HG03521 (cell line): ENCODE measurements around the gene SLC23A2.

Experiments used
- ATAC-seq: cut with Tn5 transposase; IDR thresholded peaks from one replicate; pipeline ENCODE4 v1.9.1; 2021; ENCODE audit warnings: mild to moderate bottlenecking, moderate library complexity; ENCODE audit not compliant: unreplicated experiment

Gene SLC23A2

DNA sequence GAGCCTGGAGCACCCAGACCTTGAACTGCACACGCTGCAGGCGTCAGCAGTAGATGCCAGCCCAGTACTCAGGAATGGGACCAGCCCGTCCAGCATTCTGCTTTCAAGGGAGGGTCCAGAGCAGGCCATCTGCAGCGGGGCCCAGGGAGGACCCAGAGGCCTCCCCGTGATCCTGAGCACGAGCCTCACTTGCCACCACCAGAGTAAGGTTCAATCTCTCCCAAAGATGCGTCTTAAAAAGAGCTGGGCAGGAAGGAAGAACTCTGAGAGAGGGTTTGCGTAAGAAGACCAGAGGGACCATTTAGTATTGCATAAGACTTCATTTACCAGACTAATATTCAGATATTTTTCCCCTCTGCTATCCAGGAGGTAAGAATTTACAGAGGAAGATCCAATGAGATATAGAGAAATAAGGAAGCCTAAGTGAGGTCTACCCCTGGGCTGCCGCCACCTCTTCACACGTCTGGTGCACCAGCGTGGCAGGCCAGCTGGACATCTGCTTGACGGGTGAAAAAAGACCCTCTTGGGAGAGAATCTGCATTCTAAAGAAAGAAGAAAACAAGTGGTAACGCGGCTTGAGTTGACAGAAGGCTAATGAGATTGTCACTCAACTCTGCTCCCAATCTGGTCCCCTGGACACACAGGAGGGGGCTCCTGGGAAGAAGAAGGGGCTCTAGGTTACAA is 172.3 kb downstream of the SLC23A2 start:
- no peak for ATAC-seq

DNA sequence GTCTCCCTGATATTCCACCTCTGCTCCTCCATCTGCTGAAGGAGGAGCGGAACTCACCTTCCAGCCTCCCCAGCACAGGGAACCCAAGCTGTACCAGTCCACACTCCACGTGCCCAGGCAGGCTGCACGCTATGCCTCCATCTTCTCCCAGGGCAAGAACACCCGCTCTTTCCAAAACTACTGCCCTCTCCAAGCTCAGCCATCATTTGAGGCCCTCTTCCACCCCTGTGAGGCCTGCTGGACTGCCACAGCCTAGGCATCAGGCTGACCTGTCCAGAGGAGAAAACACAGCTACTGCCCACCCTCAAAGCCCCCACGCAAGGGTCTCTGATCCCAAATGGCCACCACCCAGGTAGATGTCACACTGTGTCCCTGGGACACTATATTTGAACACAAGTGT is 179.7 kb downstream of the SLC23A2 start:
- no peak for ATAC-seq

DNA sequence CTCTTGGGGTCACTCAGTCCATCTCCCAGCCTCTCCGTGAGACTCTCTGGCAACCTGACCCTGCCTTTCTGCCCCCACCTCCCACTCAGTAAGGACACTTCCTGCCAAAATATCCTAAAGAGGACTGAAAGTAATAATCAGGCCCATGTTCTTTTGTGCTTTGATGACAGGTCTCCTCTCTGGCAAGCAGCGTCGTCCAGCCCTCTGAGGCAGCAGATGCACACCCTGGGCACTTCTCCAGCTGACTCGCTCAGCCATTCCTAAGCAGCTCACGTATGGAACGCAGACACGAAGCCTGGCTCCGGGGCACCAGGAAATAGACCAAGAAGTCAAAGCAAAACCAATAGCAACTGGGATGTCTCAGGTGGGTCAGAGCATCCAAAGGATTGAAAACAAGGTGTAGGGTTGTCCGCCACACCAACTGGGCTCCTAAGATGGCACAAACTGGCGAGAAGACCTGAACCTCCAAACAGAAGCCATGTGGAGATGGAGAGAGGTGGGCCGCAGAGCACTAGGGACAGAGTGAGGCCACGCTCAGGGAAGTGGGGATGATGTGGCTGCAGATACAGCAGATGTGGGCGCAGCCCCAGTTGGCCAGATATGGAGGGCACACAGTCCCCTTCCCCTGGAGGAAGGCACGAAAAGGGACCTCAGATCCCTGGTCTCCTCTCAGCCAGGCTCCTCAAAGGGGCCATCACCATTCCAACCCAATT is 180.3 kb downstream of the SLC23A2 start:
- ATAC-seq, result no peak

DNA sequence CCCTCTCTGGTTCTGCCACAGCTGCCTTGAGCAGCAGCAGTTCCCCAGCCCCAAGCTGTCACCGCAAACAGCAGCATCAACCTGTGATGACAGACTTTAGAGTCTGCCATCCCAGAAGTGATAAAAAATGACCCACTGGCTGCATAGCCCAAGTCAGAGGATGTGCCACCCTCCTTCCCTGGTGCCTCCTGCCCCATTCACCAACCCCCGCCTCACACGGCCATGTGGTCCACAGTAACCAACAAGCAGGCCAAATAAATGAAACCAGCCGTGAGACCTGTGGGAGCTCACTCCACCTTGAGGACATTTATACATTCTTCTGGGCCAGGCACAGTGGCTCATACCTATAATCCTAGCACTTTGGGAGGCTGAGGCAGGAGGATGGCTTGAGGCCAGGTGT is 181.4 kb downstream of the SLC23A2 start:
- ATAC-seq, result no peak

DNA sequence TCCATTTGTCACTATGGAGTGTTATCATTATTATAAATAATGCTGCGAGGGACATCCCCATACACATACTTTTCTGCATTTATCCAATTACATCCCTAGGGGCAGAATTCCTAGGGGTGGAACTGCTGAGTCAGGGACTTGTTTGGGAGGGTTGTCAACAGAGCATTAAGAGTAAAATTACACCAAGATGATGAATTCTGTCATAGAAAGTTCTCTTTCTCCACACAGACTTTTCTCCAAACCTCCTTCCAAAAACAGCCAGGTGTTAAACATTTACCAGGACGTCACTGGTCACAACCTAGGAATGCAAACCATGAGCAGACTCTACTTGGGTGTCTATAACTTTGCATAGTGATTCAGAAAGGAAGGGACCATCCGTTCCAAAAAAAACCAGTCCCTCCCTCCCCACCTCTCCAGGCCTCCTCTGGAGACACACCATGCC is 184.1 kb downstream of the SLC23A2 start:
- no peak for ATAC-seq

DNA sequence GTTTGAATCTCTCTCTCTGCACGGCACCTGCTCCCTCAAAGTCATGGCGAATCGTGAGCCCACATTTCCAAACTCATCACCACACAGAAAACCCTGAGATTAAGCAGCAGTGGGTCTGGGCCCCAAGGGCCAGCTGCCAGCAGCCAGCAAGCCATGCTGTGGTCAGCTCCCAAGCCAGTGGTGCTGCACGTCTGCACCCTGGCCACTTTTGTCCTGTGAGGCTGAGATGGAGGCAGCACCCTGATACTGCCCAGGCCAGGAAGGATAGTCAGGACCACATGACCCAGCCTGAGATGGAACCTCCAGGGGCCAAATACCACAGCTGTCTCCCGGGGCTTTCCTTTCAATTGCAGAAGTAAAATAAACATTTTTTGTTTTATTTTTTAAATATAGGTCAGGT is 185.7 kb downstream of the SLC23A2 start:
- ATAC-seq, result no peak

DNA sequence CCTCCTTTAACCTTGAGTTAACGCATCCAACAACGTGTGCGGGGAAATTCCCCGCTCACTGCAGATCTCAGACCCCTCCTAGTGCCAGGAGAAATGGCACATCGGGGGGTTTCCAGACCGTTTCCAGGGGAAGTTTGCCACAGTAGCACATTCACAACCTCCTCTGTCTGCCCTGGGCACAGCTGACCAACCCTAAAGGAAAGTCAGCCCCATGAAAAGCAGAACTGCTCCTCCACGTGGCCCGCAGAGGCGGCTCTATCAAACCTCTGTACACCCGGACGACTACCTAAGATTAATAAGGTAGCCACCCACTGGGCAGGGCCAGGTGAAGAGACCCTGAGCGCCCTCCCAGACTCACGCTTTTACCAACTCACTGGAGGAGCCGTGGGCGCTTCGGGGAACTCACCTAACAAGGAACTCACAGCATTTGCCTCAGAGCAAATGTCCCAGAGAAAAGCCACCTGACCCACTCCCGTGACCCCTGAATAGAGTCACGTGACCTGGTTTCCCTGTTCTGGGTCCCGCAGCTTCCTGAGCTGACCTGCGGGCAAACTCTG is 186.5 kb downstream of the SLC23A2 start:
- ATAC-seq, result peak; percentile 47

DNA sequence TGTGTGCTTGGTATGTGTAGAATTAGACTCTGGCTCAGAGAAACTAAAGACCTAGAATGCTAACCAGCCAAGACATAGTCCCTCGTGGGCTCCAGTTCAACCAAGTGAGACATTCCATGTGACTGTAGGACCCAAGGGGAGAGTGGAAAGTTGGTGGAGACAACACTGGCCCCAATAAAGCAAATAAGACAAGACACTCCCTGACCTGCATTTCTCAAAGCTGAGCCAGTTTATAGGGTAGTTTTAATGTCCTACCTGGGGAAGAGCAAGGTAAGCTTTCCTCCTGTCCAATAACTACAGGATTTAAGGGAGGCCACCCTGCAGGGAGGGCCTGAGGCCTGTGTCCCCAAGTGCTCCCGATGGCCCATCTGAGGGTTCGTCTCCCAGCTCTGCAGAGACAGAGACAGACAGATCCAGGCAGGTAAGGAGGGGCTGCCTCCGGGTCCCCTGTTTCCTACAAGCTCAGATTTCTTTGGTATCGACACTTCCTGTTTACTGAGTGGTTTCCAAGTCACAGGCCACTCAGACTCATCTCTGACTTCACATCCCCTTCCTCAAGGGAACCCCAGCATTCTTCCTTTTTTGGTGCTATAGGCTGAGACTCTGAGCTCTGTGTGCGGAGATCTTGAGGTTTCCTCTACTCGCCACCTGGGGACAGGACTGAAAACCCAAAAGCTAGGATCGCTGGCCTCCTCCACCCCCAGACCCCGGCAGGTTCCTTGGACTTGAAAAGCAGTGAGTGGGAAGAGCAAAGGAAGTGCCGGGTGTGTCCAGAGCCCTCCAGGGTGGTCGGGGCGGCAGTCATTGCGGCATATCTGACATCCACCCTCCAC is 187.2 kb downstream of the SLC23A2 start:
- peak; percentile 33 for ATAC-seq

DNA sequence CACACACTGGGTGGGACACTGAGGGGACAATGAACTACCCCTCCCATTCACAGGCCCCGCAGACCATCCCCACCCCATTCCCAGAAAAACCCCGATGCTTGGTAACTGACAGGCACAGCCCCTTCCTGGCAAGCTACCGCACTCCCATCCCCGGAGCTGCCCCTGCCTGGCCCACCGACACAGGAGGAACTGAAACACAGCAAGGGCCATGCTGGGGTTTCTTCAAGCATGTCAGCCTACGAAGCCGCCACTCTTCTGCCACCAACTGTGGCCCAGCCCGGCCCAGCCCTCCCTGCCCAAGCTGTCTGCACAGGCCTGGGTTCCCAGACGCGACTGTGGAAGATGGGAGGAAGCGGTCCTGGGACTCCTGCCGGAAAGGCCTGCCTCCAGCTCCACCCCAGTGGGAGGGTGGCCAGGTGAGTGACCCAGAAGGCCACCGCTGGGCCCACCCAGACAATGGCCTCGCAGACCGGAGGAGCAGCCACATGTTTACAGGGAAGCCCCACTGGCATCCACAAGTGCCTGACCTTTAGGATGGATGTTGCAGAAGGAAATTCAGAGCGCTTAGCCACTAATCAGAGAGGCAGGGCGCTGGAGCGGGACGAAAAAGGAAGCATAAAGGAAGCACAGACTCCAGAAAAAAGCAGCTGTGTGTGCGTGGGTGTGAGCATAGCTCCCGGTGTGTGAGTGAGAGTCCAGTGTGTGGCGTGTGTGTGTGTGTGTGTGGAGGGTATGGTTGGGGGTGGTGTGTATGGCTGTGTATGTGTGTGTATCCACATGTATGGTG is 188.0 kb downstream of the SLC23A2 start:
- peak; percentile 36 for ATAC-seq

DNA sequence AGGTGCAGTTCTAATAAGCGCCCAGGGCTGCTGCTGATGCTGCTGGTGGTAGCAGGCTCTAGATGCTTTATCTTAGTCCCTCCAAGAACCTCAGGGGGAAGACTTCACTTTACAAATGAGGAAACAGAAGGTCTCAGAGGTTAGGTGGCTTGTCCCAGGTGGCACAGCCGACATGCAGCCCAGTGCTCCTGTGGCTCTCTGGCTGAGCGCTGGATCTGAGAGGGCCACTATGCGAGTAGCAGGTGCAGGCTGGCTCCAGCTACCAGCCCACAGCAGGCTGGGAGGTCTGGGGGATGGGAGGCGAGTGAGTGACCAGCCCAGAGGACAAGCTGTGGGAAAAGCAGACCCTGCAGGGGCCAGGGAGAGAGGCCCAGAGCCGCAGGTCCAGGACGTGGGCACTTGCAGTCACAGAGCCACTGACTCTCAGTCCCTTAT is 188.7 kb downstream of the SLC23A2 start:
- peak; percentile 11 for ATAC-seq

DNA sequence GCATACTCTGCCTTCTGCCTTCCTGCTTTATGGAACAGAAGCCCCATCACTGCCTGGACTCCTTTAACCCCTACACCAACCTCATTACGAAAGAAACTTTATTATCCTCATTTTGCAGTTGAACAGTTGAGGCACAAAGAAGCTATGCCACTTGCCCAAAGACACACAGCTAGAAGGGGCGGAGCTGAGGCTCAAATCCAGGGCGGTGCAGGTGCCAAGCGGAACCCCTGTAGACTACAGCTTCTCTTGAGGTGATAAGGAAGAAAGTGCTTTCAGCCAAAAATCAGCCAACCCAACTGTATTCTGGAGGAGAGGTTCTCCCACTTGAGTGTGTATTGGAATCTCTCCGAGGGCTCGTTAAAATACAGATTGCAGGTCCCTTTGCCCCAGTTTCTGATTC is 189.1 kb downstream of the SLC23A2 start:
- no peak for ATAC-seq

DNA sequence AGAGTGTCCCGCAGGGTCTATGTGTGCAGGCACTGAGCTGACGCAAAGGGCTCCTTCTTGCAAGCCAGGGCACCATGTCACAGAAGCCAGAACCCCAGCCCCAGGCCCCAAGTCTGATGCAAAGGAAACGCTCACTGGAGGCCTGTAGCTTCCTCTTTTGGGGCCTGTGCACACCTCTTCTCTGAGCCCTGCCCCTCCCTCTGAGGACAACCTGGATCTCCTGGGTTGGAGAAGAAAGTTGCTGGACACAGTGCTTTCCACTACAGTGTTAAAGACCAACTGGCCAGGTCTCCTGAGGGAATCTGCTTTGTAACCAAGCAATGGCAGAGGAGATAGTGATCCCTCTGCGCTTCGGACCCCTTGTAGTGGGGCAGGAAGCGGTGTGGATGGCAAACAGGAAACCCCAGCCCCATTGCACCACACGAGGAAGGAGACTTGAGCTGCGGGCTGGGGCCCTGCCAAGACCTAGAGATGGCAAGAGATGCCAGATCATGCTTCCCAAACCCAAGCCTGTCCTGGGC is 189.6 kb downstream of the SLC23A2 start:
- ATAC-seq, result no peak

DNA sequence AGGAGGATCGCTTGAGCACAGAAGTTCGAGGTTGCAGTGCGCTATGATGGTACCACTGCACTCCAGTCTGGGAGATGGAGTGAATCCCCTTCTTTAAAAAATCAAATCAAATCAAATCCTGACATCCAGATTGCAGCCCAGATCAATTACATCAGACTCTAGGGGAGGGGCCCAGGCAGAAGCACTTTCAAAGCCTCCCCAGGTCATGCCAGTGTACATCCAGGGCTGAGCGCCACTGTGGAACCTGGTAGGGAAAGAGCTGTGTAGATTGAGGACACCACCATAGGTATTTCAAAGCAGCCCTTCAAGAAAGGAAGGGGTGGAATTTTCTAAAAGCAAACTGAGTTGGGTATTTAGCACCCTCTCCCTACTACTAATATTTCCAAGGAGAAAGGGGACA is 190.1 kb downstream of the SLC23A2 start:
- ATAC-seq, result no peak

DNA sequence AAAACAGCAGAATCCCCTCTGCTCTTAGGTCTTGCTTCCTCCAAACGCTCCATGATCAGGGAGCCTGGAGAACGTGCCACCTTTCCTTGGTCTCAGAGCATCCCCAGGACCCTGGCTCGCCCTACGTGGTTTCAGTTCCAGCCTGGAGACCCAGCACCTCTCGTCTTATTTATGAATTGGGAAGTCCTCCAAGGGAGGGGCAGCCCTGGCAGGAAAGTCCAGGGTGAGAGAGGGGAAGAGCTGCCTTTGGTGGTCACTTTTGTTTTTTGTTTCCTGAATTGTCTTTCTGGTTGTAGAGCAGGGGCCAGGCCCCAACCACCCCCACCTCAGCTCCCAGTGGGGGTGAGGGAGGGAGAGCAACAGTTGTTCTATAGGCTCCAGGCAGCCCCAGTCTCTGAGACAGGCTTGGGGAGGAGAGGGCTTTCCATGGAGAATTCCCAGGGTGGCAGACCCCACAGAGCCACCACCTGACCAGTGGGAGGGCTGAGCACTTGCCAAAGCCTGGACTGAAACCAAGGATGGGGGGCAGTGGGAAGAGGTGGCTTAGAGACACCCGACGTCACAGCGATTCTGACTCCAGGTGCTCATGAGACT is 190.8 kb downstream of the SLC23A2 start:
- ATAC-seq, result no peak

DNA sequence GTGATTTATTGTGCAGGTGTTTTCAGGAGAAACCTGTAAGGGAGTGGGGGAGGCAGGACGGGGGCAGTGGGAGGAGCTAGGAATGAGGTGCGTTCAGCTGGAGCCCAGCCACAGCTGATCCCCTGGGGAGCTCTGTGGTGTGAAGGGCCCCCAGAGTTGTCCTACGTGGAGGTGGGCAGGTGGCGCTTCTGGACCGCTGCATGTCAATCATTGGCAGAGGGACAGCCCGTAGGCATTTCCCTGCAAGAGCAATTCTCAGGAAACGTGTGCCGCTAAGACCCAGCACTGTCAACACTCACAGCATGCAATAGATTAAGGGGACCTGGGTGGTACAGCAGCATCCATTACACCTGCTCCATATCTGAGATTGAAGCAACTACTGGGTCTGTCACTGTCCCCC is 191.6 kb downstream of the SLC23A2 start:
- ATAC-seq, result no peak

DNA sequence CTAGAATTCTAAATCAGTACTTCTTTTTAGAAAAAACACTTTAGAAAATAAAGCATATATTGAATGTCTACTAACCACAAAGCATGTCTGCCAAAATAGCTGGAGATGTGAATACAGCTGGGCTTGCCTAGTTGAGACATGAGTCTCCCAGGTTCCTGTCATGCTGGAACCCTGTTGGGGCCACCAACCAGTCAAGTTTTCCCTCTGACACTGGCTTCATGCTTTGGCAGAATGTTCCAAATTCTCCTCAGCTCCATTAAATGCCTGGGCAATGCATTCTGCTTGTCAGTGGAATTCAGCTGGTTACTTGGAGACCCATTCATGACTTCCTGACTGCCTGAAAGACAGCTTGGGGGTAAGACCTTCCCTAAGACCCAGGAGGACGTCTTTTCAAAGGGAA is 192.4 kb downstream of the SLC23A2 start:
- no peak for ATAC-seq

DNA sequence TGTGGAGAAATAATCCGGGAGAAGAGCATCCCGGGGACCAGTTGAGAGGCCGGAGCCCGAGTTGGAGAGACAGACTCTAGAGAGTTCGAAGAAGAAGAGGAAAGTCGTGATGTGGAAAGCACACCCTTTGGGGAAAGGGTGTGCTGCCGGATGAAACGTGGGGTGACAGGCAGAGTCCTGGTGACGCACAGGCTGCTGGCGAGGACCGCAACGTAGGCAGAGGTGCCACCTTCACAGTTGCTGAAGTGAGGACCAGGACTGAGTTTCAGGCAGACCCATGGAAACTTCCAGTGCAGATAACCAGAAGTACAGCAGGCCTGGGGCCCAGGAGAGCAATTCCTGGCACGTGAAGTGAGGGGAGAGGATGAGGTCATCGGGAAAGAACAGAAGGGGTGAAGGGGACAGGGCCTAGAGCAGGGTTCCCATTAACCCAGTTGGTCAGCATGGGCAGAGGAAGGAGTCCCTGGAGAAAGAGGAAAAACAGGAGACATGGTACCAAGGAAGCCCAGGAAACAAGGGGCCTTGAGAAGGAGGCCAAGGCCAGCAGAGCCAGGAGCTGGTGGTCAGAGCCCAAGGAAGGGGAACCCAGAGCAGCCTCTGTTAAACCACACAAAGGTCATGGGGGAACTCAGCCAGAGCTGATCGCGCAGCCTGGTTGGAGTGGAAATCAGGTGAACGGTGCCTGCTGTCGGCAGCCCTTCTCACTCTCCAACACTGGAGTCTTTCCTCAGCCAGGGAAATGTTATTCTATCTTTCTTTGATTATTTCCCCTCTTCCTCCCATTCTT is 195.5 kb downstream of the SLC23A2 start:
- no peak for ATAC-seq

DNA sequence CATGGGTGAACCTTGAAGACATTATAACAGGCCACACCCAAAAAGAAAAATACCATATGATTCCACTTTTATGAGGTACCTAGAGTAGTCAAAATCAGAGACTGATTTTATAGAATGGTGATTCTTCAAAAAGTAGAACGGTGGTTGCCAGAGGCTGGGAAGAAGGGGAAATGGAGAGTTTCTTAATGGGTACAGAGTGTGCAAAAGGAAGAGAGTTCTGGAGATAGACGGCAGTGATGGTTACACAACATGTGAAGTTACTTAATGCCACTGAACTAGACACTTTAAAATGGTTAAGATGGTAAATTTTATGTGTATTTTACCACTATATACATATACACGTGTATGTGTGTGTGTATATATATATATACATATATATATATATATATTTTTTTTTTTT is 198.8 kb downstream of the SLC23A2 start:
- ATAC-seq, result no peak
